GM15510 (cell line): ENCODE data around the gene BCAS1.

Experiments
- POLR2A ChIP-seq: IDR thresholded peaks from 3 replicates; pipeline ENCODE4 v1.6.1; 2011; ENCODE audit warnings: borderline replicate concordance; ENCODE audit not compliant: insufficient read length; ENCODE audit errors: extremely low read depth

BCAS1 gene

DNA sequence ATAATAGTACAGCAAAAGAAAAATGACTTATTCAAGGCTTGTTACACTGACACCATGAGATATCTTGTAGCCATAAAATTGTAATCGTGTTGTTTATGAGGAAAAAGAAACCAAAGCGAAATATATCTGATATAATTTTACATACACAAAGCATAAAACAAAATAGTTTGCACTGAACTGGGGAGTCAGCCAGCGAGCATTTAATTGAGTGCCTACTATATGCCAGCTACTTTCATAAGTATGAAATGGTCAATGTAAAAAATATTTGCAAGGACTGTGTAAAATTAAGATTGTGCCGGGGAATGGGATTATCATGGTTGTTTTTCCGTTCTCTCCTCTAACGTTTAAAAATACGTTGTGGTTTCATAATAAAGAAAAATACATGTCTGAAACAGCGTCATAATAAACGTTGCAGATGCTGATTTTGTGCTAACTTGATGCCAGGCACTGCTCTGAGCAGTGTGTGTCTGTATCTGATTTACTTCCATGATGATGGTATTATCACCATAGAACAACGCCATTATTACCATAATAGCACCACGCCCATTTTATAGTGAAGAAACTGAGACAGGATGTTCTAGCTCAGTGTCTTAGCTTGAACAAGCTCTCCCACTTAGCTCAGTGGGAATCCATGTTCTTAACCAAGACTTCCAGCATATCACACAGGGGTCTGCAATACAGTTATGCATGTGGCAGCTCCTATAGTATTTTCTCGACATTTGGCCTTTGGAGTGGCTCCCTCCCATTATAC is 144.6 kb downstream of the BCAS1 start:
- TF ChIP-seq POLR2A, result no peak

DNA sequence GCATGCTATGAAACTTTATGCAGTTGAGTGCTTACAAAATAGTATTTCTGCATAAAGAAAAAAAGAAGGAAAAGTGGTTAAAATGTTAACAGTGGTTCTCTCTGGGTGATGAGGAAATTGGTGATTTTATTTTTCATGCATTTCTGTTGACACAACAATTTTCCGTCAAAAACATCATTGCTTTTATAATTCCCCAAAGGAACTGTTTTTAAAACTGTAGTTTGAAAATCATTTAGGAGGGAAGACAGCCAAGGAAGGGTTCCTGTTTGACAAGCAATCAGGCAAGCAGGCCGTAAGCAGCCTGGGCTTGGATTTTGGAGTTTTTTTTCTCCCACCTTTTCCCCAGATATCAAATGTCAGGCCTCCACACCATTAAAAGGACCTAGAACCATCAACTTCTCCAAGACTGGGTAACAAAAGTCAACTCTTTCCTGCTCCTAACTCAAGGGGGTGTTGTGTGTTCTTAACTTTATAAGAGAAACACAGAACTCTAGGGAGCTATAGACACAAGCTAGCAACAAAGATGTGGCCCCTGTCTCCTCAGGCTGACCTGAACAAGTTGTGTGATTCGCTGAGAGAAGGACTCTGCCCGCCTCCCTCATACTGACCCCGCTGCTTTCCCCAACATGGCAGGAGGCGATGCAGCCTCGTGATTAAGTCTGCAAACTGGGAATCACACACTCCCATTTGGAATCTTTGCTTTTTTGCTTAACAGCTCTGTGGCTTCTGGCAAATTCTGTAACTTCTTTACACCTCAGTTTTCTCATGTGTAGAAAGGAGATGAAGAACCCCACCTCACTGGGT is 146.6 kb downstream of the BCAS1 start:
- TF ChIP-seq POLR2A, result no peak

DNA sequence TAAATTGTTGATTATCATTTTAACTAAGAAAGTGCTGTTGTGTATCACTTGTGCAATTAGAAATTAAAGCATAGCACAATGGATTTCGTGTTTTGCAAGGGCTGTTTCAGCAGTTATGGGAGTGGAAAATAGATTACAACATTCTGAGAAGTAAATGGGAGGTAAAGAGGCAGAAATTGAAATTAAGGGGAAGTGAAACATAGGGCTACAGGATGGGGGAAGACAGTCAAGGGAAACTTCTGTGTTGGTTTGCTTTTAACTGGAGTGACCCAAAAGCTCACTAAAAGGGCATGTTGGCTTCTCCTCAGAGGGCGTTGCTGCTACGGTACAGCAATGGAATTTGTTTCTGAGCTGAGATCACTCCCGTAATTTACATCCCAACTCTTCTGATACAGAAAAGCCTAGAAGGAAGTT is 147.5 kb downstream of the BCAS1 start:
- no peak for TF ChIP-seq POLR2A

DNA sequence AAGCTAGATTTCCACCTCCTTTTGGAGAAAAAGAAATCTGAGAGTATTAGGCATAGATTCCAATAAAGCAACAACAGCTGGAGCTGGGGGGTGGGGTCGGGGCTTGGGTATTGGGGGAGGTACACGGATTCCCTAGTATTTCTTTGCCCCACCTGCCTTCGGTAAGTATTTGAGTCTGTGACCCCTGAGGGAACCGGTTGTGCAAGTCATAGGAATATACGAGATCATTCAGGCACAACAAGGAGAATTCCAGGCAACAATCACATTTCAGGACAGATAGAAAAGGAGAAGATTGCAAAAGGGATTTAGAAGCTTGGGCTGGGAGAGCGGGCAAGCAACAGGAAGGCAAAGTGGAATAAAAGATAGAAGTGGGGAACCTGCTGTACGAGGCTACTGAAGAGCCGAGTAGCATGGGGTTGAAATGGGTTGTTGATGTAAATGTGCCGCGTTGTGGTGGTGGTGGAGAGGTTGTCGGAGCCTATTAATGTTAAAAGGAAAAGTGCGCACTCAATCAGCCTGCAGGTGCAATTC is 148.9 kb downstream of the BCAS1 start:
- no peak for TF ChIP-seq POLR2A

DNA sequence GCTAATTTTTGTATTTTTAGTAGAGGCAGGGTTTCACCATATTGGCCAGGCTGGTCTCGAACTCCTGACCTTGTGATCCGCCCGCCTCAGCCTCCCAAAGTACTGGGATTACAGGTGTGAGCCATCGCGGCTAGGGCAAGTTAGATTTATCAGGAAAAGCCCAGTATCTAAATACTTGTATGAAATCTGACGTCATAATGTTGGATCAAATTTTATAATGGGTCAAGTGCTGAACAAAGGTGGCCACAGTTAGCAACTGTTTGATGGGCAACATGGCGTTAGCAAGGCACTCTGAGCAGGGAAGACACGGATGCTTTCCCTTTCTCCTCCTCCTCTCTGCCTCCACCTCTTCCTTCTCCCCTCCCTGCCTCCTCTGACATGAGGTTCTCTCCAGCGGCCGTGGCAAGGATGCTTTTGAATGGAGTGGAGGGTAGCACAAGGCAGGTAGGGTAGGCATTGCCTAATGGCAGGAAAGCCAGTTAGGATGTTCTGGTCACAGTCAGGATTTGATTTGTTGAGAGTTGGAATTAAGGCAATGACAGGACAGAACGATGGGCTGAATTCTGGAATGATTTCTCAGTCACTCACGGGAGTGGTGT is 149.6 kb downstream of the BCAS1 start:
- no peak for TF ChIP-seq POLR2A

DNA sequence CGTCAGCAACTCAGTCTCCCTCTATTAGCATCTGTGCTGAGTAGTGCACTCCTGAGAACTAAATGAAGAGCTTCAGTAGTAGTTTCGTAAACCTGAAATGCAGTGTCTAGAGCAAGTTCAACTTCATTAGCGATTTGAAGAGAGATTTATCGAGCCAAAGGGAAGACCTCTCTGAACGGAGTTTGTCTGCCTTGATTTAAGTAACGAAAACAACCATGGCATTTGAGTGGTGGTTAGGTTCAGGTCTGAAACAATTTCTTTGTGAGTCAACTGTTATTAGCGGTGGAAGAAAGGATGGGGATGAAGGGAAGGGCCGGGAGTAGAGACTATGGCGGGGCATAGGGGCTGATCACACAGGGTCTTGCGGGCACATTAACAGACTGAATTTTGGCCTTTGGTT is 150.5 kb downstream of the BCAS1 start:
- no peak for TF ChIP-seq POLR2A

DNA sequence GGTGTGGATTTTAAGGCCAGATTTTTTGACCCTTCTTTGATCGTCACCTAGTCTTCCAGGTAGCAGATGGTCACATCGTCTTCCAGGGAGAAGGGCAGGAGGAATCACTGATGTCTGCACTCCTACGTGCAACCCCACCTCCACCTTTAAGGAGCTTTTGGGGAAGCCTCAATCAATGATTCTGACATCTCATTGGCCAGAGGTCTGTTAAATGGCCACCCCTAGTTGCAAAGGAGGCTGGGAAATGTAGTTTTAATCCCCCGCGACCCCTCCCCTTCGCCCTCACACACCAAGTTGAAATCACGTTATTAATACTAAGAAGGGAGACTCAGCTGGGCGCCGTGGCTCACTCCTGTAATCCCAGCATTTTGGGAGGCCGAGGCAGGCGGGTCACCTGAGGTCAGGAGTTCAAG is 151.4 kb downstream of the BCAS1 start:
- TF ChIP-seq POLR2A, result no peak

DNA sequence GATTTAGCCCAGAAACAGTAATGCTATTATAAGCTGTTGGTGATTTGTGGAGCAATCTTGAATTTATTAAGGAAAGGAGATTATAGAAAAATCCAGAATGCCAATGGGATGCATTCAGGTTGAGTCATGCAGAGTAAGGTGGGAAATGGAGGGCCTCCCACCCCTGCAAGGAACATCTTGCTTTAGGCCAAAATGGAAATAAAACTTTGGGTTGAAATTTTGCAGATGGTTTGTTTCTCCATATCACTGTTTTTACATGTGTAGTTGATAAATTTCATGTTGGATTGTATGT is 152.4 kb downstream of the BCAS1 start:
- no peak for TF ChIP-seq POLR2A

DNA sequence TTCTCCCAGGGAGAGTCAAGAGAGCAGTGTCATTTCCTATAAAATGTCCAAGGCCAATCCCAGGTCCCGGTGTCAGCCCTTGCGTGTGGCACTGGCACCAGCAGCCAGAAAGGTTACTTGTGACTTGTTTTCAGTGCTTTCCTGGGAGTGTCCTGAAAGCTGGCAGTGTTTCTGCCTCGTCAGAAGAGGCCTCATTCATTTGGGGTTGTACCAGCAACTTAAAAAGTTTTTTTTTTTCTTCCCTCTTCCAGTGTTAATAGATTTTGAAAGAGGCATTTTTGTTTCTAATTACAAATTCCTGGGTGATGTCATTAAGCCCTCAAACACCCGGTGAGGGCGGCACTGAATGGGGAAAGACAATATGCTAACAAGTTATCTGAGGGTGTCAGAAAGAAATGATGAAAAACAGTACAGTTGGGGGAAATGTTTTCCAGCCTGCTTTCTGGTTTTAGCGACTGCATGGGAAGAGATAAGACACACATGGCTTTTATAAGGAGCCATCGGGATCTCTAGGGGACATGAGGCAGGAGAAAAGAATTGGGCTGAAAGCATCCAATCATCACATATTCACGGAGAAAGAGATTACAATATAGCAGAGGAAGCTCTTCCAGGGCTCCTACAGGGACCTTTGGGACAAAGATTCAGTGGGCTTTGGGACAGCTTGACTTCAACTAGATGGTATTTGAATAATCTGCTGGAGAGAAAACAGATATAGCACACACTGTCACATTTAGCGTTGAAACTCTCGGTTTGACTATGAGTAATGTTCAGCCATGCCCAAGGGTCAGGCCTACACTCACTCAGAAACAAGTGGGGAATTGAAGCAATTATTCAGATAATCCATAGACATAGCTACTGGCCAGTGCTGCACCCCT is 153.0 kb downstream of the BCAS1 start:
- no peak for TF ChIP-seq POLR2A

DNA sequence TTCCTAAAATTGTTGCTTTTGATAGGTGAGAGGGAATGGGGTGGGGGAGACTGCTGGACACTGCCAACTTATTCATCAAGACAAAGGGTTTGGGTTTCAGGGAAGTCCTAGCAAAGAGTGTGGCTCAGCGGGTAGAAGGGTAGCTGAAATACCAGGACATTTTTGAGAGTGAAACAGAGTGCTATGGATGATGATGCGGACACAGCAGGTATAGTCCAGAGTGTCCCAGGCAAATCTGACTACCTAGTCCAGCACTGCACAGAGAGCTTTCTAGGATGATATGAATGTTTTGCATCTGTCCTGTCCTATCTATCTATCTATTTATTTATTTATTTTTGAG is 154.3 kb downstream of the BCAS1 start:
- TF ChIP-seq POLR2A, result no peak

DNA sequence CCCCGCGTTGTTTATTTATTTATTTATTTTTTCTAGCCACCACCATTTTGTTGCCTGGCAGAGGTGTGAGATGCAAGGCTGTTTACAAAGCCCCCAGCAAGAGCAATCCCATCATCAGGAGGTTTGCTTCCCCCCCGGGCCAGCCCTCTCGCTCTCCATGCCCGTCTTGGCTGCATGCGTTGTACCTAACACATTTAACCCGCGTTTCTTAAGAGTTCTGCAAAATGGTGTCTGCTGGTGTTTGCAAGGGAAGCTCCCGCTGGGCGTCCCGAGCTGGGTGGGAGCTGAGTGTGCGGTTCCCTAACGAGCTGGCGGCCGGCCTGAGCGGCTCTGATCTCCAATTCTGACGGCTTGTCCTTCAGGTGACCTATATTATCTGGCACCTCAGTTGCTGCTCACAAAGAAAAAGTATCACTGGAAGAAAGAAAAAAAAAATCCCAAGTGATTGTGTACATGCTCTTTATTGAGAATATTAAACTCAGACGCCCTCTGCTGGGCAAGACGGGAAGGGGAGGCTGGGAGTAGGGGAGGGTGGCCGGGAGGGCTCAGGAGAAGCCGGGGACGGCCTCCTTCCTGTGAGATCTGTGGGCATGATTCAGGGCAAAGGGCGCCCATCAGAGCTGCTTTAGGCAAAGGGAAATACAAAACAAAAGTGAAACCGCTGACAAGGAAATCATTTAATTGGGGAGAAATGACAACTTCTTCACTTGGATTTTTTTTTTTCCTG is 154.8 kb downstream of the BCAS1 start:
- TF ChIP-seq POLR2A, result no peak

DNA sequence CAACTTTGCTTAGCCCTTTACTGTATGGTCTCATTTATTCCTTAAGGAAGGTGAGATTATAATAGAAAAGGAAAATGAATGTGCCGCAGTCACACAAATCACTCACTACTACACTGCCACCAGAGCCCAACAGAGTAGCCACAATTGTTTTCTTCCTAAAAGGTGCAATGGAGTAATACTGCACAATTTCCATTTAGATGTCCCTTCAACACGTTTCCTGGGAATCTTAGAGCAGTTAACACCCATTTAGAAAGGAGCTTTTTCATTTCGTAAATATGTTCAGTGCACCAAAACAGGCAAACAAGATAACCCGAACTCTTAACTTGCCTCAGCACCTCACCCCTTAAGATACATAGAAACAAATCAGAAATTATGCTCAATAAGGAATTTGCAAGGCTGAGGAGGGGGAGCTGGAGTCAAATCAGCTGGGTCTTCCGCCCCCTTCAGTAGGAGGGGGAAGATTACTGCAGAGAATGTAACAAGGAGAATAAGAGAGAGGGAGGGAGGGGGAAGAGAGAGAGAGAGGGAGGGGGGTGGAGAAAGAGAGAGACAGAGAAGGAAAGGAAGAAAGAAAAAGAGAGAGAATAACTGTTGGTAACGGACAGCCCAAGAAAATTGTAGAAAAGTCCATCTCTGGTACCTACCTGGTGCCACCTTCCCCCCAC is 155.5 kb downstream of the BCAS1 start:
- no peak for TF ChIP-seq POLR2A

DNA sequence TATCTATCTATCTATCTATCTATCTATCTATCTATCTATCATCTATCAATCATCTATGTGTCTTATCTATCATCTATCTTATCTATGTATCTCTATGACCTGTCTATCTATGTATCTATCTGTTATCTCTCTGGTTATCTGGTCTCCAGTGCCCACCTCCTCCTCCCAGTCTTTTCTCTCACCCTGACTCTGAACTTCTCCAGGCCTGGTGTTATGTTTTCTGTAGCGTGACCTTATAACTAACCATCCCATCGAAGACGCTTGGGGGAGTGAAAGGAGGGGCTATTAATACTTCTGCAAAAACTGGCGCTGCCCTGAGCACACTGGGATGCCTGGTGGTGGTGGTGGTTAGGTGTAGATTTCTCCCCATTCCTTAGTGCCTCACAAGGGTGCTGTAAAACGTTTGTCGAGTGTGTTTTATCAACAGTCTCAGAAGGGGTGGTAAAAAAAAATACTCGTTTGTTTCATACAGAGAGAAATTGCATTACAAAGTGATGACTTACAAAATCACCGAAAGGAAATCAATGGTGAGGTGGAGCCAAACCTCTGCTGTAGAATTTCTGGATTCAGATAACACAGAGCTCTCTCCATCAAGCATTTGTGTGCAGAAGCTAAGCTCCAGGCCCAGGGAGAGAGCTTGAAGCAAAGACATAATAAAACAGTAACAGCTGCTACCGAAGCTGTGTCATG is 156.2 kb downstream of the BCAS1 start:
- no peak for TF ChIP-seq POLR2A

DNA sequence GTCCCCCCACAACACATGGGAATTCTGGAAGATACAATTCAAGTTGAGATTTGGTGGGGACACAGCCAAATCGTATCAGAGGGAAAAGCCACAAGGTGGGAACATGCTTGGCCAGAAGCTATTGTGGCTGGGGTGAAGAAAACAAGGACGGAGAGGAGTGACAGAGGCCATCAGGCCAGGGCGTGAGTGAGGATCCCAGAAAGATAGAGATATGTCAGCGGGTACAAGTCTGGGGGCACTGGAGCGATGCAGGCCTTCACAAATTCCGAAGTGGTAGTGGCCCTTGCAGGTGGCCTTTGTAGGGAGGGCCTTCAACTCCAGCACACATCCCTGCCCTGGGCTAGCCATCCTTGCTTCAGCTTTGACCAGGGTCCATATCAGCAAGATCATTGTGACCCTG is 159.1 kb downstream of the BCAS1 start:
- TF ChIP-seq POLR2A, result no peak
